ENCODE measurements around the gene BEST1. TPM values are rescaled to one million over a fixed set of nuclear protein-coding genes. Genes with fewer than 3 reads are reported as not detected.
A peak's percentile ranks its signal among the peaks of the same experiment; 100 is the strongest.

The BEST1 gene
- total RNA-seq, 1 experiment from 2014 or later = 2.3 TPM

DNA sequence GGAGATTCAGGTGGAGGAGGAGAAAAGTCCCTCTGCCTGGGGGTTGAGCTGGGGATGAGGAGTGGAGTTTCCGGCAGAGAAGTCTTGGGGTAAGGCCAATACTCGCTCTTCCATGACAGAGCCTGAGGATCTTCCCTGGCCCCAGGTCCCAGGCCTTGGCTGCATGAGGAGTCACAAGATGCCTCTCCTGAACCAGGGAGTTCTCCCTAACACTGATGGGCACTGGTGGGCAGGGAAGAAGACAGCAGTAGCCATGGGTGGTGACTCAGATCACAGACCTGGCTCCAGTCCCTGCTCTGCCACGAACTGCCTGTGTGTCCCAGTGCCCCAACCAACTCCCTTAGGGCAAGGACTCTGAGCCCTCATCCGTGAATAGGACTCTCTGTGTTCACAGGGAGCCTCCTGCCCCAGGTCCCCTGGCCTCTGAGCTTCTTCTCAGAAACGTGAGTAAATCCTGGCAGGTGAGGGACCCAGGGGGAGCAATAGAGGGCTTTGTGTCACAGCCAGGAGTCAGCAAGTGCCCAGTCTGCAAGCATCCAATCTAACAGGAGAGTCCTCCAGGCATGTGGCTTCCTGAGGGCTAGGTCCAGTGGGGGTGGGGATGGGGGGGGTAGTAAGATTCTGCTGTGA, 62.8 kb downstream of the BEST1 start:
- ATAC-seq (peak; percentile 69), DNase-seq (ENCODE audit: low read depth, low spot score) (no peak)
- Histone ChIP-seq H3K9me3 (ENCODE audit: control insufficient read depth in 1 of 2, insufficient read depth in 1 of 2, low read depth in 1 of 2, low read length in 2 of 2) (no peaks in the 10 kb centered on the region), H3K27ac (ENCODE audit: low read depth, low read length) (peak overlapping the region; percentile 30; the same call in 1 of the 2 replicates), H3K9ac (ENCODE audit: low read length) (no peak overlapping the region), H3K36me3 (ENCODE audit: control insufficient read depth in 1 of 2, insufficient read depth in 2 of 2, low read length in 2 of 2) (no peaks in the 10 kb centered on the region), H3K4me1 (ENCODE audit: control insufficient read depth in 1 of 2, insufficient read depth in 2 of 2, low read length in 2 of 2) (peaks cover 17 to 20% of the 10 kb centered on the region in 2 experiments), H3K4me3 (replicated peaks in 1 of 2; ENCODE audit: low read depth in 1 of 2, low read length in 2 of 2) (no peak overlapping the region), H3K4me2 (ENCODE audit: low read length) (peak overlapping the region; percentile 40), H3K79me2 (ENCODE audit: insufficient read depth, low read length) (no peaks in the 10 kb centered on the region), H3K9me2 (ENCODE audit: insufficient read depth) (no peaks in the 10 kb centered on the region), H3K27me3 (ENCODE audit: insufficient read depth, low read length) (no peaks in the 10 kb centered on the region), H2AFZ (ENCODE audit: low read depth, low read length, poor library complexity, severe bottlenecking) (no peak overlapping the region), H4K20me1 (ENCODE audit: insufficient read depth) (no peaks in the 10 kb centered on the region)
- intact Hi-C loops (cut with micrococcal nuclease) = no loop called here
- ChIA-PET POLR2A (interaction anchor here (1.0 to 1.7 kb wide), 6 partner anchors 8 to 63 kb away, joined by 3 to 6 read pairs (median 4); partner anchors contain the start of genes BEST1 and FTH1), CTCF (no interaction called here), RAD21 (ENCODE audit: low non-redundant PET in 1 of 2, low total read pairs in 2 of 2, uncharacterized antibody in 2 of 2, unreplicated experiment in 2 of 2) (interaction anchor here in 1 of 2 experiments (0.6 kb wide), 1 partner anchor 29 kb away, joined by 4 read pairs; no protein-coding TSS in a partner anchor)
- no peak for TF ChIP-seq SIN3A (IDR thresholded peaks at IDR 0.05; ENCODE audit: low read depth)
- no peak for TF ChIP-seq TCF7L2 (IDR thresholded peaks at IDR 0.05; ENCODE audit: borderline replicate concordance, extremely low read depth, insufficient read depth, insufficient read length)
- no peak for TF ChIP-seq RAD21 (IDR thresholded peaks at IDR 0.05; ENCODE audit: low read depth)
- no peak for TF ChIP-seq POLR2A (IDR thresholded peaks at IDR 0.05; ENCODE audit: borderline replicate concordance, extremely low read depth, insufficient read depth, insufficient read length)
- no TSS peak for BruUV-seq (replicated peaks)

Other genes starting within 250 kb of the BEST1 start
- gene MYRF, start 197.7 kb upstream of the BEST1 start, total RNA-seq (2021; ENCODE audit: unreplicated experiment) = 52.3 TPM
- 160 TPM for gene TMEM258, start 157.8 kb upstream of the BEST1 start, total RNA-seq (2021; ENCODE audit: unreplicated experiment)
- 89.5 TPM for gene FEN1, start 157.4 kb upstream of the BEST1 start, total RNA-seq (2021; ENCODE audit: unreplicated experiment)
- 56.6 TPM for gene FADS1, start 133.3 kb upstream of the BEST1 start, total RNA-seq (2021; ENCODE audit: unreplicated experiment)
- gene FADS2, start 122.1 kb upstream of the BEST1 start, total RNA-seq (2021; ENCODE audit: unreplicated experiment) = 17.1 TPM
- gene FADS3, start 58.8 kb upstream of the BEST1 start, total RNA-seq (2021; ENCODE audit: unreplicated experiment) = 65.8 TPM
- gene RAB3IL1, start 32.8 kb upstream of the BEST1 start, total RNA-seq (2021; ENCODE audit: unreplicated experiment) = 18.1 TPM
- 3,345 TPM for gene FTH1, start 17.3 kb downstream of the BEST1 start, total RNA-seq (2021; ENCODE audit: unreplicated experiment)
- gene INCENP, start 173.7 kb downstream of the BEST1 start, total RNA-seq (2021; ENCODE audit: unreplicated experiment) = 118 TPM
- gene SCGB1D1, start 239.9 kb downstream of the BEST1 start, total RNA-seq (2021; ENCODE audit: unreplicated experiment) = not detected

Data from HCT116 (cell line).